ENCODE measurements around the gene CD28.
A peak's percentile ranks its signal among the peaks of the same experiment; 100 is the strongest.
"Not testable (repeated sequence)": the region's sequence is repeated elsewhere in the genome, so short reads cannot be mapped to it uniquely, and the experiment has no call there.

The CD28 gene

GRCh38 chr2:203748331-203749126, 42.1 kb downstream of the CD28 start:
- DNase-seq (ENCODE audit: low read depth in 2 of 2), result no peak

DNA sequence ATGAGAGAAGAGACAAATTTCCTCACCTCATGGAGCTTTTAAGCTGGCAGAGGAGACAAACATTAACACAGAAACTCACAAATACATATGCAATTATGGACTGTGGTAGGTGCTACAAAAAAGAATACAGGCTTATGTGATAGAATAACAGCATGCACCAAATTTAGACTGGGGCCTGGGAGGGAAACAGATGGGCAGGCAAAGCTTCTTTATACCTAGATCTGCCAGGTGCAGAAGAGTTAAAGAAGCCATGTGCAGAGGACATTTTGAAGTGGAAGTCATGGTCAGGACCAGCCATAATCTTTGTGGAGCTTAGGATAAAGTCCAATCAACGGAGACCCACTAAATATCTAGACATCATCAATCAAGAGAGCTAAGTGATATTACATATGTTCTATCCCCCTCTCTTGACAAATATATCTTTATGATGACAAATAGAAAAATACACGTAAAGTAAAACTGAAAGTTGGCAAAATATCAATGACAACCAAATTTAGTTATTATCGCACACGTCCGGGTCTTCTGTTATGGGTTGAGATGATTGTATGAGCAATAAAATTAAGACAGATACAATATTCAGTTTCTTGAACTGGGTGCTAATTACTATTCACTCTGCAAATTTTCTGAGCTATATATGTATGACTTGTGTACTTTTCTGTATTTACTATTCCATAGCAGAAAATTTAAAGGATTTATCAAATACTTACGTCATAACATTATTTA, 44.1 kb downstream of the CD28 start:
- DNase-seq (ENCODE audit: low read depth in 2 of 2), result no peak

DNA sequence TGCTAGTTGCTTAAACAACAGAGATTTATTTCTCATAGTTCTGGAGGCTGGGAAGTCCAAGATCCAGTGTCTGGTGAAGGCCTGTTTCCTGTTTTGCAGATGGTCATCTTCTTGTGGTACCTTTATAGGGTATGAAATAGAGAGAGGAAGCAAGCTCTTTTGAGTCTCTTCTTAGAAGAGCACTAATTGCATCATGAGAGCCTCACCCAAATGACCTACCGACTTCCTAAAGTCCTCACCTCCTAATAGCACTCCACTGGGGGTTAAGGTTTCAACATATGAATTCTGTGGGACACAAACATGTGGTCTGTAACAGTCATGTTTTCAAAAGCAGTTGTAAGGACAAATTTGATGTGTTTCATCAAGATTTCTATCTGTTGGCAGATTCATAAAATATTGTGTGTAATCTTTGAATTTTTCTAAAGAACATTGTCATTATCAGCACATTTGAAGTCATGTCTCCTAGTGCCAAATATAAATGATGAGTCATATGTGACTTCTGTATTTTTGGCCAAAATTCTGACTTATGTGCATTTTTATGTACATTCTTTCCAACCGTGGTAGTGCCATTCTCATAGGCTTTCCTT, 45.3 kb downstream of the CD28 start:
- DNase-seq (ENCODE audit: low read depth in 2 of 2), result no peak

DNA sequence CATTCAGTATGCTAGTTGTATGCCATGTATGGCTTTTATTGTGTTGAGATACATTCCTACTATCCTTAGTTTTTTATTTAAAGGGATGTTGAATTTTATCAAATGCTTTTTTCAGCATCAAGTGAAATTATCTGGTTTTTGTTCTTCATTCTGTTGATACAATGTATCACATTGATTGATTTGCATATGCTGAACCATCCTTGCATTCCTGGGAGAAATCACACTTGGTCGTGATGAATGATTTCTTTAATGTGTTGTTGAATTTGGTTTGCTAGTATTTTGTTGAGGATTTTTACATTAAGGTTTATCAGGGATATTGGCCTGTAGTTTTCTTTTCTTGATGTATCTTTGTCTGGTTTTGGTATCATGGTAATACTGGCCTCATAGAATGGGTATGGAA, 49.7 kb downstream of the CD28 start:
- no peak for DNase-seq (ENCODE audit: low read depth in 2 of 2)

- DNase-seq (ENCODE audit: low read depth in 2 of 2), result no peak
Measured at GRCh38 chr2:203758841-203759689, 52.6 kb downstream of the CD28 start.

DNA sequence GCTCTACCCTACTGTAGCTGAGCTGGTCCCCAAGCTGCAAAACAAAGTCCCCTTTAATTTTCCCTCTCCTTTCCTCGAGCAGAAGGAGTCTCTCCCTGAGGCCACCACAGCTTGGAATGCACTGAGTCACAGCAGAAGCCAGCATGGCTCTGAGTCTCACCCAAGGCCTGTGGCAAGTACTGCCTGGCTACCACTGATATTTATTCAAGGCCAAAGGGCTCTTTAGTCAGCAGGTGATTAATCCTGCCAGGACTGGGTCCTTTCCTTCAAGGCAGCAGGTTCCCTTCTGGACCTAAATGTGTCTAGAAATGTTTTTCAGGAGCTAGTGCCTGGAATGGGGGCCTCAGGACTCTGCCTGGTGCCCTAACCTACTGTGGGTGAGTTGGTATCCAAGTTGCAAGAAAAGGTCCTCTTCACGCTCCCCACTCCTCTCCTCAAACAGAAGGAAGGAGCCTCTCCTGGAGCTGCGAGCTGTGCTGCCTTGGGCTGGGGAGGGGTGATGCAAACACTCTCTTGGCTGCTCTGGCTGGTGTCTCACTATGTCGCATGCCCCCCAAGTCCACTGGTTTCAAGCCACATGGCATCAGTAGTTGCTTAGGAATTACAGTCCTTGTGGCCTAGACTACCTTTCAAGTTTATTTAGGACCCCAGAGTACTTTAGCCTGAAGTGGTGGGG, 53.4 kb downstream of the CD28 start:
- no peak for DNase-seq (ENCODE audit: low read depth in 2 of 2)

DNA sequence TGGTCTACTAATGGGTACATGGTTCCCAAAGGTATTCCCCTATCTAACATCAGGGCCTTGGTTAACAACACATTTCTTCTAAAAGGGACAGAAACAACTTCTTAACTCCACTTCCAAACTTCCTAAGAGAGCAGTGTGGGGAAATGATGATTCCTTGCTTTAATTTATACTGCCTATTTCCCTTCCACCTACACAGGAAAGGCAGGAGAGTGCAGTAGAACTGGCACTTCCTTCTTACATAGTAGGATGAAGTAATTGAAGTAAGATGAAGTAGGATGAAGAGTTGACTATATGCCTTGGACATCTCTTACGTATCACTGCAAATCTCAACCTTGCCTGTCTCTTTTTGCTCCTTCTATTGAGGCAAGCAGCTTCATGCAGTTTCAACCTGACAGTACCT, 54.7 kb downstream of the CD28 start:
- no peak for DNase-seq (ENCODE audit: low read depth in 2 of 2)

DNA sequence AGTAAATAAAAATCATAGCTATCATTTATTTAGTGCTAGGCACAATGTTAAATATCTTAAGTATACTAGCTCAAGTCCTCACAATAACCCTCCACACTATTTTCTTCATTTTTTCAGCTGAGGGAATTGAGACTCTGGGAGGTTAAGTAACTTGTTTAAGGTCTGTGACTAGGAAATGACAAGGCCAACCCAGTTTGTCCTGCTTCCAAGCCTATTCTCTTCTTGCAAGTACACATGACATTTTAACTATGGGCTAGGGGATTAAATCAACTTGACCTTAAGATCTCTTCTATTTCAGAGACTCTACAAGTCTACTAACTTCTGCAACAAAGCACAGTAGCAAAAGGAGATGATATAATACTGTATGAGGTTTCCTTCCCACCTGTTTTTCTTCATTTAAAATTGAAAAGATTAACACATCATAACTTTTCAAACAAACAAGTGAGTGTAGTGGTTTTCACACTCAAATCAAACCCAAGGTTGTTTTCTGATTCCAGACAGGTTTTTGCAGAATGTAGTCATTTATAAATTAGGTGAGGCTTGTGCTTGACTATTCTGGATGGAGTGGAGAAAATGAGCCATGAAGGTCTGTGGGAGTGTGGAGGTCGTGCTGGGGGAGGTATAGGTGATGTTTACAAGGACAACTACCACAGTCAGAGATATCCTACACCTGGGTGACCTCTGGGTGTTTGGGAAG, 57.0 kb downstream of the CD28 start:
- DNase-seq (ENCODE audit: low read depth in 2 of 2), result no peak

- DNase-seq (ENCODE audit: low read depth in 2 of 2), result no peak
Measured at GRCh38 chr2:203763938-203764664, 57.7 kb downstream of the CD28 start.

DNA sequence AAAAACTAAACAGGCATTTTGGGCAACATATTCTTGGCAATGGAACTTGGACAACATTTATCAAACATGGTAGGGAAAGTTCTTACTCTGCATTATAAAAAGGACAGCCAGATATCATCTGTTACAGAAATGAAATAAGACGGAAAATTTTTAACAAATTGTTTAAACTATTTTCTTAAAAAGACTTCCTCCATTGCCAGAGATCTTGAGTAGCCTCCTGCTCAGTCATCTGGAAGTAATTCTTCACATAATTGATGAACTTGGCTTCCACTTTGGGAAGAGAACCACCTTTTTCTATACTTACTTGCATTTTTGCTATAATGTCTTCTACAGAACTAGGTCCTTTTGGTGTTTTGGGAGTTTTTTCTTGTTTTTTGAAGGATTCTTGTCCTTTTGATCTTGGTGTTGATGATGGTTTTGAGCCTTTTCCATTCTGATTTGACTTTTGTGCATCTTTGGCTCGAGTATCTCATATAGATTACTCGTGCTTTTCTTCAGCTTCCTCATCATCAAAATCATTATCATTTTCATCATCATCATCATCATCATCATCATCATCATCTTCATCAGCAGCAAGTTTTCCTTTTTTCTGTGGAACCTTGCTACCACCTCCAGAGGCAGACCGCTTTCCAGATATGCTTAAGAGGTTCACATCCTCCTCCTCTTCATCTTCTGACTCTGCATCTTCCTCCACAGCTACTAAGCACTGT, 66.2 kb downstream of the CD28 start:
- DNase-seq (ENCODE audit: low read depth in 2 of 2), result no peak

DNA sequence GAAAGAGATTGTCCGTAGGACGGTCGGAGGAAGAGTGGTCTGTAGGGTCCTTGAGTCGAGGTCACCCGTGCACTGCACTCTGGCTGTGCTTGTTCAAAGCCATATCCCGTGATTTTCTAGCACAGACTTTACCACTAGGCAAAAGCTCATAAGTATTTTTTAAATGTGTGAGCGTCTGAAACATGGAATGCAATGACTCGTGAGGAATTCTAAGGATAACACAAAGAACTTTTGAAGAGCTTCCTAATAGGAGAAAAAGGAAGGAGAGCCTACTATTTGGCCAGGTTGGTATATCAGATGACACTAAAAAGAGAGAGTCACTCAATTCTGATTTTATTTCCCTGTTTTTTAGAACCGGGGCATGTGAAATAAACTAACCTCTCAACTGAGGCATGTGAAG, 68.3 kb downstream of the CD28 start:
- no peak for DNase-seq (ENCODE audit: low read depth in 2 of 2)

GRCh38 chr2:203775684-203776083, 69.2 kb downstream of the CD28 start:
- no peak for DNase-seq (ENCODE audit: low read depth in 2 of 2)

- no peak for DNase-seq (ENCODE audit: low read depth in 2 of 2)
Measured at GRCh38 chr2:203777030-203777429, 70.6 kb downstream of the CD28 start.

DNA sequence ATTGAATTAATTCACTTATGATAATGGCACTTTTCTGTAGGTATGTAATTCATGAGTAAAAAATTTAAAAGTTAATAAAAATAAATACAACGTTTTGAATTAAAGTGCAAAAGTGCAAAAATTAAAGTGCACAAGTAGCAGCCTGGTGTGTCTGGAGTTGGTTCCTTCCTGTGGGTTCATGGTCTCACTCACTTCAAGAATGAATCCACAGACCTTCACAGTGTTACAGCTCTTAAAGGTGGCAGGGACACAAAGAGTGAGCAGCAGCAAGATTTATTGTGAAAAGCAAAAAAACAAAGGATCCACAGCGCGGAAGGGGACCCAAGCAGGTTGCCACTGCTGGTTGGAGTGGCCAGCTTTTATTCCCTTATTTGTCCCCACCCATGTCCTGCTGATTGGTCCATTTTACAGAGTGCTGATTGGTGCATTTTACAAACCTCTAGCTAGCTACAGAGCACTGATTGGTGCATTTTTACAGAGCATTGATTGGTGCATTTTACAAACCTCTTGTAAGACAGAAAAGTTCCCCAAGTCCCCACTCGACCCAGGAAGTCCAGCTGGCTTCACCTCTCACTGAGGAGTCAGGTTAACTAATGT, 73.1 kb downstream of the CD28 start:
- DNase-seq (ENCODE audit: low read depth in 2 of 2), result not testable (repeated sequence)

DNA sequence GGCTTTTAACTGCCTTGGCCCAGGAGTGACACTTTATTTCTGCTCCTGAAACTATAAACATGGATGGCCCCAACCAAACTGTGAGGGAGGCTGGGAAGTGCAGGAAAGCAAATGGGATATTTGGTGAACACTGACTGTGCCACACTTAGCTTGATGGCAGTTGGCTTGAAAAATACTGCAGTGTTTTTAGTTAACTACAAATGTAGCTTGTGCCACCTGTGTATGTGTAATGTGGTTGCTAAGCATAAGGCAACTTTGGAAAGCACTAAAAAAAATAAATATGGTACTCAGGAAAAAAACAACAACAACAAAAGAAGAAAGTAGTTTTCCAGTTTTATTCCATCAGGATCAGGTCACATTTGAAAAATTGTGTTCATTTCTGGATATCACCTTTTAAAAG, 73.8 kb downstream of the CD28 start:
- DNase-seq (ENCODE audit: low read depth in 2 of 2), result no peak

GRCh38 chr2:203781151-203781550, 74.7 kb downstream of the CD28 start:
- DNase-seq (ENCODE audit: low read depth in 2 of 2), result no peak

GRCh38 chr2:203782262-203782976, 76.0 kb downstream of the CD28 start:
- peak; percentile 43 to 59 for DNase-seq (ENCODE audit: low read depth in 2 of 2)

- DNase-seq (ENCODE audit: low read depth in 2 of 2), result no peak
Measured at GRCh38 chr2:203783496-203784203, 77.2 kb downstream of the CD28 start.

Data from stimulated activated CD4-positive, alpha-beta T cell treated with anti-CD3 and anti-CD28 coated beads, Interleukin-12 subunit alpha, Interleukin-12 subunit beta, amount 100 ng/mL, for 24 hours (primary cell).